RPMI8226 (cell line): Measurements from ENCODE around the gene USP7.
"Not testable (repeated sequence)": the region's sequence is repeated elsewhere in the genome, so short reads cannot be mapped to it uniquely, and the experiment has no call there.

Source experiments
- DNase-seq: peaks from one replicate; pipeline ENCODE4 v3.0.0-alpha.2; 2015

USP7 gene

GRCh38 chr16:8898660-8899318 lies 64.9 kb downstream of the USP7 start:
- DNase-seq = no peak

- DNase-seq = no peak
Observed at GRCh38 chr16:8894736-8895334, 68.9 kb downstream of the USP7 start.

- DNase-seq = no peak
Observed at GRCh38 chr16:8893976-8894690, 69.6 kb downstream of the USP7 start.

GRCh38 chr16:8893426-8893825 lies 70.3 kb downstream of the USP7 start:
- no peak for DNase-seq

GRCh38 chr16:8892101-8892575 lies 71.6 kb downstream of the USP7 start:
- no peak for DNase-seq

- no peak for DNase-seq
Observed at GRCh38 chr16:8890549-8890921, 73.2 kb downstream of the USP7 start.

- no peak for DNase-seq
Observed at GRCh38 chr16:8889893-8890548, 73.7 kb downstream of the USP7 start.

GRCh38 chr16:8888951-8889892 lies 74.5 kb downstream of the USP7 start:
- DNase-seq = no peak

- DNase-seq = peak; percentile 23
Observed at GRCh38 chr16:8887952-8888560, 75.7 kb downstream of the USP7 start.

- no peak for DNase-seq
Observed at GRCh38 chr16:8887431-8887765, 76.3 kb downstream of the USP7 start.

GRCh38 chr16:8886593-8887430 lies 76.9 kb downstream of the USP7 start:
- DNase-seq = no peak

- peak; percentile 32 for DNase-seq
Observed at GRCh38 chr16:8885674-8886592, 77.8 kb downstream of the USP7 start.

- no peak for DNase-seq
Observed at GRCh38 chr16:8882725-8883377, 80.9 kb downstream of the USP7 start.

- no peak for DNase-seq
Observed at GRCh38 chr16:8882041-8882617, 81.6 kb downstream of the USP7 start, which contains the start of gene LITAFD. TSS of gene LITAFD (plus strand) at chr16:8882351. CDS start at chr16:8884356, 2,005 bp downstream.

- DNase-seq = no peak
Observed at GRCh38 chr16:8880839-8881510, 82.7 kb downstream of the USP7 start.

GRCh38 chr16:8878523-8878911 lies 85.2 kb downstream of the USP7 start:
- no peak for DNase-seq

GRCh38 chr16:8877894-8878522 lies 85.7 kb downstream of the USP7 start:
- no peak for DNase-seq

GRCh38 chr16:8875317-8875716 lies 88.4 kb downstream of the USP7 start:
- DNase-seq = not testable (repeated sequence)
